NCI-H2196 (cell line): ENCODE data around the gene SAA1.
"Not testable (repeated sequence)": the region's sequence is repeated elsewhere in the genome, so short reads cannot be mapped to it uniquely, and the experiment has no call there.

ENCODE experiments used
- DNase-seq: peaks from one replicate; lab custom pipeline; 2025; ENCODE audit not compliant: unreplicated experiment; lab: John Stamatoyannopoulos, UW

SAA1 gene

DNA sequence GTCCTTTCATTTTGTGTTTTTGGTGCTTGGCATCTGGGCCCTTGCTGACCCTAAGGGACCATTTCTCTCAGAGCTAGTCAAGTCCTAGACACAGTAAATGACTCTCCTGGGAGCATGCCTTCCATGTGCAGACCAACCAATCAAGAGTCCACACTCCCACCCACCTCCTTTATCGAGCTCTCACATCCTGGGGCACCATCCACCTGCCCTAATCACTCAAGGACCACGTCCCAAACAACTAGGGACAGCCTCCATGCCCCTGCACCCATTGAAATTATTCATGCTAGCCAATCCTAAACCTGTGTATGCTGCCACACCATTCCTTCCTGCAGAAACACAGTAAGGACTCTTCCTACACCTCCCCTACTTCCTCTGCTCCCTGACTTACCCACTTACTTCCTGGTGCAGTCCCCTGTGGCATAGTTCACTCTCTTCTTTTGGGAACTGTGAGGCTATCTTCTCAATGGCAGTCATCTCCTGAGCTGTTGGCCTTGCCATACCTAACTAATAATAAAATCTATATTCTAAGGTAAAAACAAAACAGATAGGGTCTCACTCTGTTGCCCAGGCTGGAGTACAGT is 11.2 kb upstream of the SAA1 start:
- DNase-seq, result no peak

DNA sequence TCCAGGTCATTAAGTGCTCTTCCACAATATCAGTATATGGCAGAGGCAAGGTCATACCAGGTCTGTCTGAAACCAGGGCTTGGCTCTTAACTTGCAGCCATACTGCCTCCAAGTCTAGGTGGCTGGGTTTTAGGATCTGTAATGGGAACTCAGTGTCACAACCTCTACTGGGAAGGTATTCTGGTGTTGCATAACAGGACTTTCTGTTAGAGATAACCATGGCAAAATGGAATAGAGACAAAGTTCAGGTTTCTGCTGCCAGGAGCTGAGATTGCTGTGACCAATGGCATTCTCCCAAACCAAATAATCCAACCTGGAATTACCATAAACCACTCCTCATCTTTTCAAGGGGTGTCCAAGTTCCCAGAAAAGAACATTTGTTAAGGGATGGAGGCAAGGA is 6.8 kb upstream of the SAA1 start:
- DNase-seq, result no peak

DNA sequence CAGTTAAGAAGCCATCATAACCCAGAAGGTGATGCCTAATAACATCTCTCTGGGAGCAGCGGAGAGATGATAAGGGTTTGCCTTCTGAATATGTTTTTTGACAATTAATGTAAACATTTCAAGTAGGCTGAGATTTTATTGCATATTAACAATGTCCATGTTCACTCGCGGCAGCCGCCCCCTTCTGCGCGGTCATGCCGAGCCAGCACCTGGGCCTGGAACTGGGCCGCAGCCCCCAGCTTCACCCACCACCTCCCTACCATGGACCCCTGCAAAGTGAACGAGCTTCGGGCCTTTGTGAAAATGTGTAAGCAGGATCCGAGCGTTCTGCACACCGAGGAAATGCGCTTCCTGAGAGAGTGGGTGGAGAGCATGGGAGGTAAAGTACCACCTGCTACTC is 4.3 kb upstream of the SAA1 start:
- DNase-seq, result no peak

DNA sequence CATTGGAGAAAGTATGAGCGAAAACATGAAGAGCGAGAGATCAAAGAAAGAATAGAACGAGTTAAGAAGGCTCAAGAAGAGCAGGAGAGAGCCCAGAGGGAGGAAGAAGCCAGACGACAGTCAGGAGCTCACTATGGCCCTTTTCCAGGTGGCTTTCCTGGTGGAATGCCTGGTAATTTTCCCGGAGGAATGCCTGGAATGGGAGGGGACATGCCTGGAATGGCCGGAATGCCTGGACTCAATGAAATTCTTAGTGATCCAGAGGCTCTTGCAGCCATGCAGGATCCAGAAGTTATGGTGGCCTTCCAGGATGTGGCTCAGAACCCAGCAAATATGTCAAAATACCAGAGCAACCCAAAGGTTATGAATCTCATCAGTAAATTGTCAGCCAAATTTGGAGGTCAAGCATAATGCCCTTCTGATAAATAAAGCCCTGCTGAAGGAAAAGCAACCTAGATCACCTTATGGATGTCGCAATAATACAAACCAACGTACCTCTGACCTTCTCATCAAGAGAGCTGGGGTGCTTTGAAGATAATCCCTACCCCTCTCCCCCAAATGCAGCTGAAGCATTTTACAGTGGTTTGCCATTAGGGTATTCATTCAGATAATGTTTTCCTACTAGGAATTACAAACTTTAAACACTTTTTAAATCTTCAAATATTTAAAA is 3.2 kb upstream of the SAA1 start:
- DNase-seq, result not testable (repeated sequence)

DNA sequence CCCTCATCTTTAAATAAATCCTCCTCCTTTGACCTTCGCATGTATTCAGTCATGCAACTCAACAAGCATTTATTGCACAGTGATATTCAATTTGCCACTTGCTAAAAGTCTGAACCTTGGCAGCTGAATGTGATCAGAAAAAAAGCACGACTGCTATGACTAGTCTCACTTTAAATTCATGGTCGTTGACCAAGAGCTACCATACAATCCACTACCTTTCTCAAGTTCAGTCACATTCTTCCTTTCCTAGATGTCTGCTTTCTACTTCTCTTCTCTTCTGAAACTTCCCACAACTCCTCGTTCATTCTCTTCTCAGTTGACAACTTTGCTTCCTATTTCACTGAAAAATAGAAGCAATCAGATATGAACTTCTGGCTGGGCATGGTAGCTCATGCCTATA is 2.0 kb upstream of the SAA1 start:
- DNase-seq, result no peak

DNA sequence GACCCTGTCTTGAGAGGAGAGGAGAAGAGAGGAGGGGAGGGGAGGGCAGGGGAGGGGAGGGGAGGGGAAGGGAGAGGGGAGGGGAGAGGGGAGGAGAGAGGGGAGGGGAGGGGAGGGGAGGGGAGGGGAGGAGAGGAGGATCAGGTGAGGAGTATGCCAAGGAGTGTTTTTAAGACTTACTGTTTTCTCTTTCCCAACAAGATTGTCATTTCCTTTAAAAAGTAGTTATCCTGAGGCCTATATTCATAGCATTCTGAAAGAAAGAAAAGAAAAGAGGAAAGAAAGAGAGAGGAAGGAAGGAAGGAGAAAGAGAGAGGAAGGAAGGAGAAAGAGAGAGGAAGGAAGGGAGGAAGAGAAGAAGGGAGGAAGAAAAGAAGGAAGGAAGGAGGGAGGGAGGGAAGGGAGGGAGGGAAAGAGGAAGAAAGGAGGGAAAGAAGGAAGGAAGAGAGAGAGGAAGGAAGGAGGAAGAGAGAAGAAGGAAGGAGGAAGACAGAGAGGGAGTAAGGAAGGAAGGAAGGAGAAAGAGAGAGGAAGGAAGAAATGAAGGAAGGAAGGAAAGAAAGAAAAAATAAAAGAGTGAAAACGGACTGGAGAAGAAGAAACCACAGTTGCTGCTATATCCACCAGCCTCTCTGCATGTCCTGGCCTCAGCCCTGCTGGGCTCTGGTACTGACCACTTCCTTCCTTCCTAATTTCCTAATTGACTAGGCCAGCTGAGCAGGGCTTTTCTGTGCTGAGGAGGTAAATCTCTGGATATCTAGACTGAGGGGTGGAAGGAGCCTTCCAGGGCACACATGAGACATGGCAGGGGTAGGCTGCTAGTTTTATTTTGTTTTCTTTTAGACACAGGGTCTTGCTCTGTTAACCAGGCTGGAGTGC is 1.1 kb upstream of the SAA1 start:
- no peak for DNase-seq

DNA sequence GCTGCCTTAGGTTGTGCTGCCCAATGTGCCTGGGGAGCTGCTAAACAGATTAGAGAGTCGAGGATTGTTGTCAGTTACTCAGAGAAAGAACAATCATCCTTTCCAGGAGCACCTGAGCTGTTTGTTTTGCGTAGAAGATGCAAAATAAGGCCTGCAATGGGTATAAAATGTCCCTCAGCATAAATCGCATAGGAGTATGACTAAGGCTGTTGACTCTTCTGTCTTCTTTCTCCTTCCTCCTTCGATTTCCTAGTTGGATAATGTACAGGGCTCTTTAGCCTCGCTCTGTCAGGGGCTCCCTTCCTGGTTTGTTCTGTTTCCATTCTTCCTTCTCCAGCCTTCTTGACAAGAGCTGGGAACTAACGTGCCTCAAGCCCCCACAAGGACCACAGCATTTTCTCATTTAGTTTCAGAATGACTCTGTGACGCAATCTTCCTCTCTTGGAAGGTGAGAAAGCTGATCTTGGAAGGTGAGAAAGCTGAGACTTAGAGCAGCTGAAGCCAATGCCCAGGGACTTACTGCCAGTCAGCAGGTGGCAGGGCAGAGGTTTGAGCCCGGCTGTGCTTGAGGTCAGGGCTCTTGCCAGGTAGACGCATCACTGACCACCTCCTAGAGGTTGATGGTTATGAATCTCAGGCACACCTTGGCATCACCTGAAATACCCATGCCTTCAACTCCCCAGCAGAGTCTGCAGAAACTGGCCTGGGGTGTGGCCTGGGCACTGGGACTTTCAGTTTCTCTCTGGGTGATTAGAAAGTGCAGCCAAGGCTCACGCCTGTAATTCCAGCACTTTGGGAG is 1.5 kb downstream of the SAA1 start:
- not testable (repeated sequence) for DNase-seq

DNA sequence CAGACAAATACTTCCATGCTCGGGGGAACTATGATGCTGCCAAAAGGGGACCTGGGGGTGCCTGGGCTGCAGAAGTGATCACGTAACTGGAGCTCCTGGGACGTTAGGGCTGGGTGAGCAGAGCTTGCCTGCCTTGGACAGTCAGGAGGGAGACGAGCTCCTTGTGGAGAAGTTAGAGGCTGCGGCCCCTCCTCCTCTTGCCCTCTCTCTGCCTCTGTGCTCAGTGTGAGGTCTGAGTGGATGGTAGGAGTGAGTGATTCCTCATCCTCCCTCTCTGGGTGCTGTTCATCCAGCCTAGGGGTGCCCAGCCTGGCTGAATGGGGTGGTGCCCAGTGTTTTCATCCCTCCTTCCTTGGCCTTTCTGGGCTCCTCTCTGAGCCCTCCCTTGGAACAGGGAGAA is 3.2 kb downstream of the SAA1 start:
- DNase-seq, result not testable (repeated sequence)

DNA sequence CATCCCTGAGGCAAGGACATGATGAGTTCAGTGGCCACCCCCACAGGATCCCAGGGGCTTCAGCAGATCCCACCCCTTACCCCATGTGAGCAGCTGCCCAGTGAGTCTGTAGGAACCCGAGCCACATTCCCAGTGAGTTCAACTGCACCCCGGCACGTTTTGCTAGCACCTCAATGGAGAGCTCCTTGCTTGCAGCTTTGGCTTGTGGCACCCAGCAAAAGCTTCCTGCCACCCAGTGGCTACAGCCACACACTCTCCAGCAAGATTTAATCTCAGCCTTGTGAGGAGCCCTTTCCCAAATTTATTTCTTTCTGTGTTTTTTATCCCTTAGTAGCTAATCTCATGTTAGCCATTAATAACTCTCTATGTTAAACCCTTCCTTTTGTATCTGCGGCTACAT is 4.0 kb downstream of the SAA1 start:
- no peak for DNase-seq

DNA sequence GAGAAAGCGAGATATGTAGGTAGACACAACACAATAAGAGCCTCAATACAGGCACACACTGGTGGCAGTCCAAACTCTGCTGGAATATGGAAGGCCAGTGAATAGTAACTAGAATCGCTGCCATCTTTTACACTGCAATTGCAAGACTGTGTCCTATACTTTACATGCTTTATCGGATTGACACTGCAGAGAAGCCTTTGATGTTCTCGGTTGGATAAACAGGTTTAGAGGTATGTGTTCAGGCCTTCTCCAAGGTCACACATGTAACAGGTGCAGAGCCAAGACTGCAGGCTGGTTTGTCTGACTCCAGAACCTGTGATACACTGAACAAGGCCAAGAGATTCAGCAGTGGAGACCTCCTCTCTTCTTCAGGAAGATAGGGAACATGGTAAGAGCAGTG is 5.1 kb downstream of the SAA1 start:
- no peak for DNase-seq

DNA sequence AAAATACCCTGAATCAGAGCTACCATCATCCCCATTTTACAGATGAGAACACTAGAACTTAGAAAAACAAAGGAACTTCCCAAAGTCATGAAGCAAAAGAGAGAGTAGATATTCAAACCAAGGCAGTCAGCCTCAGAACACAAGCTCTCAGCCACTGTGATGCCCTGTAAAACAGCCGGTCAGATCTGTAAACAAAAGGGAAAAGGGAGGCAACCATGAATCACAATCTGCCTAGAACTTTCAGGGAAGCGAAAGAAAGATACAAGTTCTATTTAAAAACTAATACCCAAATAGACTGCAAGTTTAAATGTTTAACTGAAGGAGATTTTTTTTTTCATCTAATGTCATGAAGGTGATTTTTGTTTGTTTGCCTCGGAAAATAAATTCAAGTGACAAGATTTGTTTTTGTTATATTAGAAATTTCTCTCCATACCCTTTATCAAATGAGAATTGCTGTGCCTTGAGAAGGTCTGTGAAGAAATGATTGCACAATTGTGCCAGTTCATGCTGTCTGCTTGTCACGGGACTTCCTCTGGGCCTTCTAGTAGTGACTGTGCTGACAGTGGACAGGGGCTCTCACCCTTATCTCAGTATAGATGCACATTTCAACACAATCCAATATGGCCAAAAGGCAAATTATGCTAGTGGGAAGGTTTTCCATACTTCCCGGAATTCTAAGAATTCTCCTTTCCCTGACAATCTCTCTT is 11.7 kb downstream of the SAA1 start:
- no peak for DNase-seq

DNA sequence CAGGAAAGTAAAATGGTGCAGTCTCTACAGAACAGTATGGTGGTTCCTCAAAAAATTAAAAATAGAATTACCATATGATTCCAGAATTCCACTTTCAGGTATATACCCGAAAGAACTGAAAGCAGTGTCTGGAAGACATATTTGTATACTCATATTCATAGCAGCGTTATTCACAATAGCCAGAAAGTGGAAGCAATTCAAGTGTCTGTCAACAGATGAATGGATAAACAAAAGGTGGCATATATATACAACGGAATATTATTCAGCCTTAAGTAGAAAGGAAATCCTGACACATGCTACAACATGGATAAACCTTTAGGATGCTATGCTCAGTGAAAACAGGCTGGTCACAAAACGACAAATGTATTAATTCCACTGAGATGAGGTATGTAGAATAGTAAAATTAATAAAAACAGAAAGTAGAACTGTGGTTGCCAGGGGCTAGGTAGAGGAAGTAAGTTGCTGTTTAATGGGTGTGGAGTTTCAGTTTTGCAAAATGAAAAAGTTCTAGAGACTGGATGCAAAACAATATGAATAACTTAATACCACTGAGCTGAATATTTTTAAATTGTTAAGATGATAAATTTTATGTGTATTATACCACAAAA is 14.5 kb downstream of the SAA1 start:
- DNase-seq, result no peak

DNA sequence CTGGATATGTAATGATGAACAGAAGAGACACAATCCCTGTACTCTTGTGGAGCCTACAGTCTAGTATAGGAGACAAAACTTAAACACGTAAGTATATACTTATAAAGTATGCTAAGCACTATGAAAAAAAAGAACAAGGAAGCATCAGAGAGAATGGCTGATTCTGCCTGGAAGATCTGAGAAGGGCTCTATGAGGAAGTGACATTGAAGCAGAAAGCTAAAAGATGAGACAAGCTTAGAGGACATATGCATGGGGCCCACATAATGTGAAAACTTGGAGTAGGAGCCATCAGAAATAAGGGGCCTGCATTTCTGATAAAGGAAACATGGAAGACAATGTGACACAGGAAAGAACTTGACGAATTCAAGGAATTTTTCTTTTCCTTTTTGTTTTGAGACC is 16.6 kb downstream of the SAA1 start:
- DNase-seq, result no peak

DNA sequence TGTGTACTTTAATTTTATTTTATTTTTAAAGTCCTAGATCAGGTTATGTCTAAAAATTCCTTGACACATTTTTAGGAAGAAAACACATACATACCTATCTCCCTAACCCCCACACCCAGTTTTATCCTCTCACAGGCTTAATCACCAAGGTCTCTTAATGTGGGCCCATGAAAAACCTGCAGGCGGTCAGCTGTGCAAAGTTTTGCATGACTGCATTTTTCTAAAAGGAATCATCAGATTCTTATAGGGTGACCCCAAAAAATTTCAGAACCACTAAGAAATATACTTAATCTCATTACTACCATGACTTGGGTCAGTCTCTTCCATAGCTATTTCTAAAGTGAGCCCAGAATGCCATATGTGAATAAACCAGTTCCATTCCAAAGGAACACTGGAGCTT is 19.8 kb downstream of the SAA1 start:
- no peak for DNase-seq

DNA sequence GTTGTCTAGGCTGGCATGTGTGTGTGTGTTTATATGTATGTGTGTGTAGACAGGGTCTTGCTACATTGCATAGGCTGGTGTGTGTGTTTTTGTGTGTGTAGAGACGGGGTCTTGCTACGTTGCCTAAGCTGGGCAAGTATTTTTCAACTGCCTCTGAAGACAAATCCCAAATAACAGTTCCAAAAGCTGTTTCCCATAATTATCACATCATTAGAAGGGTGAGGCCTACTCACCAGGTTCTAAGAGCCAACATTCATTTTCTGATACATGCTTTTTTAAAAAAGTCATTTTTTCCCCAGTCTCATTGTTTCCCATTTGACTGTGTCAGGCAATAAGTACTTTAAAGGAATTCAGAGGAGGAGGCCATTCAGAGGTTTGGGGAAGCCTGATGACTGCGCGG is 22.8 kb downstream of the SAA1 start:
- DNase-seq, result no peak

DNA sequence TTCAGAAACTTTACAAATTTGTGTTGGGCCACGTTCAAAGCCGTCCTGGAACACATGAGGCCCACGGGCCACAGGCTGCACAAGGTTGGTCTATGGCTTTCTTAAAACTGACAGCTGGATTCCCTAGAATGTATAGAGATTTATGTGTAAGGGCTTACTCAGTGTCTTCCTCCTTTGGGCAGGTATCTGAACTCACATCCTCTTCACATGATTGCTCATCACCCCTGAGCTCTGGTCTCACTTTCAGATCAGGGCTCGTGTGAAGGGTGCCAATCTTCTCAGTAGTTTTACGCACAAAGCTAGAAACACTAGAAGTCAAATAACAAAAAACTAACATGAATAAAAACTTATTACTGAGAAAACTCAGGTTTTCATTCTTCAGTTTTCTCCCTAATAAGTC is 28.8 kb downstream of the SAA1 start:
- no peak for DNase-seq

DNA sequence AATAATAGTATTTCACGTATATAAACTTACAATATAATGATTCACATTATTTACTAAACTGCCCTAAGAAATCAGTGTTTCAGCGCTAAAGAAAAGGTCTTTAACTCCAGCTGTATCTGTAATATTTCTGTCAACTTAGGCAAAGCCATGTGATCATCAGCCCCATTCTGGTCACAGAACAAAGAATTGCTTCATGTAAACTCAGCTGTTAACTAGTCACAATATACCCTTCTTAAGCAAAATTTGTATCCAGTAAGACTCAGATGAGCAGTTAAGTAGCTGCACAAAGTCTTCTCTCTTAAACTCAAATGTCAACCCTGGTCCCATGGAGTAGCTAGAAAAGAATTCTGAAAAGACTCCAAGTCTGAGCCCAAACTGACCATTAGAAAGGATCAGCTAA is 29.3 kb downstream of the SAA1 start:
- DNase-seq, result no peak

DNA sequence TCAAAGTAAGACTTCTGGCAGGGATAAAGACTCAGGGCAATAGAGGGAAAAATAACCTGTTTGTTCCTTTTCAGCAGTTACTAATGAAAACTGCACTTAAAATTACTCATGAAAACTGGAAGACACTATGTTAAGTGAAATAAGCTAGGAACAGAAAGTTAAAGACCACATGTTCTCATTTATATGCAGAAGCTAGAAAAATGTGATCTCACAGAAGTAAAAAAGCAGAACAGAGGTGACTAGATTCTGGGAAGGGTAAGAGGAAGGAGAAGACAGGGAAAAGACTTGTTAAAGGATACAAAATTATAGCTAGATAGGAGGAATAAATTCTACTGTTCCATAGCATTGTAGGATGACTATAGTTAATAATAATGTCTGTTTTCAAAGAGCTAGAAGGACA is 33.7 kb downstream of the SAA1 start:
- DNase-seq, result no peak

DNA sequence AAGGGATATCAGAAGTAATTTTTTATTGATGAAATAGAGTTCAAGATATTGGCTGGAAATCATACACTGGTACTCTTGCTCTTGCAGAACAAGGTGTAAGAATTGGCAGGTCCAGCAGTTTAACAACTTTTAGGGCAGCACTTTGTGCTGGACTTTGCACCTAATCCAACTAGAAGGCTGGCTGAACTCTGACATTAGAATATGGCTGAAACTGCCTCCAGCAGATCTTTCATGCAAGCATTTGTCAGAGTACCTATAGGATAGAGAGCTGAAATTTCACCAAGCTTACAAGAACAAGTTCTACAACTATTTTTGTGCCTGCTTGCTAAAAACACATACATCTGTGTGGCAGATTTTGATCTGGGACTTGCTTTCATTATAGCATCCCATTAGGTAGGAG is 38.7 kb downstream of the SAA1 start:
- DNase-seq, result no peak

DNA sequence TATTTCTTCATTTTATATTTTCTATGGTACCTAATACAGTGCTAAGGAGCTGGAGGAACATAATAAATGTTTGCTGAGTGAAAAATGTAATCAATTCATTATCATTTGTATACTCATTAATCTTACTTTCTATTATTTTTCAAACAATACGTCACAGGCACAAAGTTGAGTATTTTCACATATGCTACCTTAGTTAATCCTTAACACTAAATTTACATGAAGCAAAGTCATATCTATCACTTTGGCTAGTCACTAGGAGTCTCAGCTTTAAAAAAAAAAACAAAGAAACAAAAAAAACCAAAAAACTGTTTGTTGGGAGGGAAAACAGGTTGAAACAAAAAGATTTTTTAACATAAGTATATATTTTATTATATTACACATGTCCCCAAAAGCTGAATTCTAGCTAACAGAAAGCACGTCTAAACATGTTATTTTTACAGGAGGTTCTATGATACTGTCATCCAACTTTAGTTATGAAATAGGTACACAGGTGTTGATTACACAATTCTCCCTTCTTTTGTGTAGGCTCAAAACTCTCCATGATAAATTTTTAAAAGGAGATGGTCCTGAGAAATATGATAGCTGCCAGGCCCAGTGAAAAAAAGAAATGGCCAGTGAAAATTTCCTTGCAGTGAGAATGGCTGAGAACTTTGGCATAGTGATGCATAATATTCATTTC is 41.5 kb downstream of the SAA1 start:
- no peak for DNase-seq
